ENCODE results near the gene DLX2. TPM values are rescaled to one million over a fixed set of nuclear protein-coding genes. Genes with fewer than 3 reads are reported as not detected.
"Not testable (repeated sequence)": the region's sequence is repeated elsewhere in the genome, so short reads cannot be mapped to it uniquely, and the experiment has no call there.

DLX2 gene
- total and polyA plus RNA-seq, 7 donors: under 0.01 to 0.14 (median 0.04) TPM; not detected in 4

DNA sequence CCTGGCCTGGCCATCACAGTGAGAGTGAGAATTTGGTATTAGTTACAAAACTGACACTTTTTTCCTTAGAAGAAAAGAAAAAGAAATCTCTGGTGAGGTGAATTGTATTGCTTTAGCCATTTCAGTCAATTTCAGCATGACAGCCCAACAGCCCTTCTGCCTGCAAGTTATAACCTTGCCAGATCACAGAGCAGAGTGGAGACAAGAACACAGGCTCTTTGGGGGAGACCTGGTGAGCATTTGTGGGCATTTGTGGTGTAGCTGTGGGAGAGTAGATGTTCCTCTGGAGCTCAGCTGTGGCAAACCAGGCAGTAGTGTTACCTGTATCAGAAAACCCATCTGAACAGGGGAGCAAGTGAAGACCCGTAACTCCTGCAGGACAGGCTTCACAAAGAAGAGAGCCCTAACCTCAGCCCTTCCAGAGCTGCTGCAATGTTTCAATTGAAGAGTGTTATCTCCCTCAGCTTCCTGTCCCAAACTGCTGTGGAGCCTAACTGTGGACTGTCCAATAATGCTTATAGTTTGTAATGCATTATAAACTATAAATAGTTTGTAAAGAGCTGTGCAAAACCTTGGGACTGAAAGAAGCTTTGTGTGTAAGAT is 40.2 kb downstream of the DLX2 start:
- 82 to 96% methylated on average over 1 of the region's 1 CpG for WGBS, 2 donors
- intact Hi-C loops (cut with DNase I): no loop called here

DNA sequence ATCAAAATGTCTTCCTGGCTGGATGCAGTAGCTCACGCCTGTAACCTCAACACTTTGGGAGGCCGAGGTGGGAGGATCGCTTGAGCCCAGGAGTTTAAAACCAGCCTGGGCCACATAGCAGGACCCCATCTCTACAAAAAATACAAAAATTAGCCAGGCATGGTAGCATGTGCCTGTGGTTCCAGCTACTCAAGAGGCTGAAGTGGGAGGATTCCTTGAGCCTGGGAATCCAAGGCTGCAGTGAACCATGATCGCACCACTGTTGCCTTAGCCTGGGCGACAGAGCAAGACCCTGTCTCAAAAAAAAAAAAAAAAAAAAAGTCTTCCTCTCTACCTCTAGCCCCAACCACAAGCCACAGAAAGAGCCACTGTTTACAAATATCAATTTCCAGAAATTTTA is 42.6 kb downstream of the DLX2 start:
- intact Hi-C loops (cut with DNase I); H3K27me3 ChIP-seq; H3K4me1 ChIP-seq; H3K27ac ChIP-seq; H3K9me3 ChIP-seq; DNase-seq; H3K36me3 ChIP-seq; H3K4me3 ChIP-seq: not testable (repeated sequence)
- 98% methylated on average over 5 of the region's 5 CpGs for WGBS, 2 donors

More for the DNA sequence above, 40.2 kb downstream of the DLX2 start:
- Histone ChIP-seq H3K27ac (no peak overlapping the region), H3K4me1 (no peaks in the 10 kb centered on the region), H3K4me3 (no peak overlapping the region), H3K27me3 (no peaks in the 10 kb centered on the region), H3K36me3 (no peaks in the 10 kb centered on the region), H3K9me3 (no peaks in the 10 kb centered on the region)
- no peak for TF ChIP-seq EP300 (IDR thresholded peaks at IDR 0.05)
- TF ChIP-seq, protein P1, sequence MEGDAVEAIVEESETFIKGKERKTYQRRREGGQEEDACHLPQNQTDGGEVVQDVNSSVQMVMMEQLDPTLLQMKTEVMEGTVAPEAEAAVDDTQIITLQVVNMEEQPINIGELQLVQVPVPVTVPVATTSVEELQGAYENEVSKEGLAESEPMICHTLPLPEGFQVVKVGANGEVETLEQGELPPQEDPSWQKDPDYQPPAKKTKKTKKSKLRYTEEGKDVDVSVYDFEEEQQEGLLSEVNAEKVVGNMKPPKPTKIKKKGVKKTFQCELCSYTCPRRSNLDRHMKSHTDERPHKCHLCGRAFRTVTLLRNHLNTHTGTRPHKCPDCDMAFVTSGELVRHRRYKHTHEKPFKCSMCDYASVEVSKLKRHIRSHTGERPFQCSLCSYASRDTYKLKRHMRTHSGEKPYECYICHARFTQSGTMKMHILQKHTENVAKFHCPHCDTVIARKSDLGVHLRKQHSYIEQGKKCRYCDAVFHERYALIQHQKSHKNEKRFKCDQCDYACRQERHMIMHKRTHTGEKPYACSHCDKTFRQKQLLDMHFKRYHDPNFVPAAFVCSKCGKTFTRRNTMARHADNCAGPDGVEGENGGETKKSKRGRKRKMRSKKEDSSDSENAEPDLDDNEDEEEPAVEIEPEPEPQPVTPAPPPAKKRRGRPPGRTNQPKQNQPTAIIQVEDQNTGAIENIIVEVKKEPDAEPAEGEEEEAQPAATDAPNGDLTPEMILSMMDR (IDR thresholded peaks at IDR 0.05): no peak
- TF ChIP-seq POLR2A (IDR thresholded peaks at IDR 0.05): no peak
- DNase-seq: no peak

DNA sequence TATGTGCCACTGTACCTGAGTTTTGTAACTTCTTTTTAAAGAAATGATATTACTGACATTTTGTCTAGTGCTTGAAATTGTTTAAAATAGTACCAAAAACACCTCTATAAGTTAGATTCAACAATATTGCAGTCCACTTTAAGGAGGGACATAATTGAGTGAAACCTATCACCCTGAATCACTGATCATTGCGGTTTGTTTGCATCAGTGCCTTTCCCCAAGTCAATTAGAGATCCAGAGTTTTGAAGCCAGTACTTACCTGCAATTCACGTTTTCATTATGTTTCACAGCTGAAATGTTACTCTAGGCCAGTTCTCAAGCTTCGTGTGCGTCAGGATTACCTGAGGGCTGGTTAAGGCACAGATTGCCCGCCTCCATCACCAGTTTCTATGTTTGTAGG is 44.0 kb downstream of the DLX2 start:
- WGBS, 2 donors: 97% methylated on average over 5 of the region's 5 CpGs
- H3K36me3 ChIP-seq: no peaks in the 10 kb centered on the region
- no peak overlapping the region for H3K27ac ChIP-seq
- H3K9me3 ChIP-seq: no peaks in the 10 kb centered on the region
- H3K27me3 ChIP-seq: no peaks in the 10 kb centered on the region
- no peak overlapping the region for H3K4me3 ChIP-seq
- no peak for DNase-seq
- intact Hi-C loops (cut with DNase I): no loop called here
- TF ChIP-seq EP300 (IDR thresholded peaks at IDR 0.05) (no peak), POLR2AphosphoS5 (IDR thresholded peaks at IDR 0.05) (no peak)
- no peaks in the 10 kb centered on the region for H3K4me1 ChIP-seq

DNA sequence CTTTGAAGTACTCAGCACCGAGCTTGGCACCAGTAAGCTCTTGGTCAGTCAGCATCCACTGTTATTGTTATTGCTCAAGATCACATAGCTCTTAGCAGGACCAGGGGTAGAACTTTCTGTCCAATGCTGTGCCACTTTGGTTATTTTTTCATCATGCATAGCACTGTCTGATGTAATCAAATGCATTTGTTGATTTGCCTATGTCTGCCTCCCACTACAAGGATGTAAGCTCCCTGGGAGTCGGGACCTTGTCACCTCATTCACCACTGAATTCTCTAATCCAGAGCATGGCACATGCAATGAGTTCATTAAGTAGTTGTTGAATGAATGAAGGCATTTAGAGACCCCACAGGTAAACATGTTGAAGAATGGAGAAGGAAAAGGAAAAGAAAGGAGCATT is 46.4 kb downstream of the DLX2 start:
- Histone ChIP-seq H3K9me3 (no peaks in the 10 kb centered on the region), H3K4me1 (no peaks in the 10 kb centered on the region), H3K27me3 (no peaks in the 10 kb centered on the region), H3K4me3 (no peak overlapping the region), H3K27ac (no peak overlapping the region), H3K36me3 (no peaks in the 10 kb centered on the region)
- intact Hi-C loops (cut with DNase I): no loop called here
- TF ChIP-seq POLR2A (IDR thresholded peaks at IDR 0.05) (no peak), EP300 (IDR thresholded peaks at IDR 0.05) (no peak), POLR2AphosphoS5 (IDR thresholded peaks at IDR 0.05) (no peak)
- TF ChIP-seq, protein P1 (IDR thresholded peaks at IDR 0.05): no peak
- 92 to 94% methylated on average over 2 of the region's 2 CpGs for WGBS, 2 donors
- DNase-seq: no peak

DNA sequence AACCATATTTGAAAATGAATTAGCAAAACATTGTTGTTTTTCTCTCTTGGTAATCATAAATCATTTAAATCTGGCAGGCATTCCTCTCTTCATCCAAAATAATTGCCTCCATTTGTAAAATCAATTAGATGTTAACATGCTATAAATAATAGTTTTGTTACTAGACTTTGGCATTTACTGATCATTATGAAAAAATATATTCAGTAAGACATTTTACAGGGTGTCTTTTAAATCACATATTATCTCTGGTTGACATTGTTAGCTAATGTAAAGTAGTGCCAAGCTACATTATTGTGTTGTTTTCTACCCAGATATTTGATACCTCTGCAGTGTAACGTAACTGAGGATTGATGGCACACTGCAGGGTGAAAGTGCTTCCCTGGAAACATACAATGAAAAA is 49.2 kb downstream of the DLX2 start:
- intact Hi-C loops (cut with DNase I): no loop called here
- H3K27me3 ChIP-seq: no peaks in the 10 kb centered on the region
- 72 to 87% methylated on average over 1 of the region's 1 CpG for WGBS, 2 donors

More for the DNA sequence above, 49.2 kb downstream of the DLX2 start:
- no peak overlapping the region for H3K27ac ChIP-seq
- H3K4me1 ChIP-seq: no peaks in the 10 kb centered on the region
- H3K9me3 ChIP-seq: no peaks in the 10 kb centered on the region
- DNase-seq: no peak
- TF ChIP-seq, protein P1 (IDR thresholded peaks at IDR 0.05): no peak
- TF ChIP-seq POLR2AphosphoS5 (IDR thresholded peaks at IDR 0.05) (no peak), EP300 (IDR thresholded peaks at IDR 0.05) (no peak), POLR2A (IDR thresholded peaks at IDR 0.05) (no peak)
- H3K36me3 ChIP-seq: no peaks in the 10 kb centered on the region
- H3K4me3 ChIP-seq: no peak overlapping the region

Measured in sigmoid colon (tissue), 7 donors.